HG03354 (cell line): ENCODE data around the gene KCNMA1.

Experiments used
- ATAC-seq: cut with Tn5 transposase; IDR thresholded peaks from one replicate; pipeline ENCODE4 v1.9.1; 2021; ENCODE audit warnings: mild to moderate bottlenecking; ENCODE audit not compliant: unreplicated experiment, poor library complexity, severe bottlenecking

KCNMA1 gene

DNA sequence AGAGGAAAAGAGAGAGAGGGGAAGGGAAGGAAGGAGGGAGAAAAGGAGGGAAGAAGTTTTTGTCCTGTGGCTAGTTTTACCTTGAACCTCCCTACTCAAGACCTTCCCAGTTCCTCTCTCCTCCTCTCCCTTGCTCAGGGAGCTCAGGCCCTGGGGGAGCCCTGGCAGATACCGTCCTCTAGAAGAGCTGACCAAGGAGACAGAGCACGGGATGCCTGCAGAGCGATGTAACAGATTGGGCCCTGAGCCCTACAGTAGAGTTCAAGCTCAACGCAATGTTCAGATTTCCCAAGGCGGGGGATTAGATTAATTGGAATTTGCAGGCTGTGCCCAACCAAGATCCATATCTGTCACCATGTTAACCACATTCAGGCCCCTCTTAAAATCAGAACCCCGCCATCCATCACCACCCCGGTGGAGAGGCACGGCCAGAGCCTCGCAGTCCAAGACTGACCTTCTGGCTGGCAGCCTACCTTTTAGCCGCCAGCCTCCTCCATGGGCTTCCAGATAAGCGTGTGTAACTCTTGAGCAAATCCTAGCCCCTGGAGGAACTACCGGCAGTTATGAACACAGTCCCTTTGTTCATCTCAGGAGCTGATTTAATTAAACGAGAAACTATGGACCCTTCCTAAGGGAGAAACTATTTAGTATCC is 70.6 kb downstream of the KCNMA1 start:
- no peak for ATAC-seq

DNA sequence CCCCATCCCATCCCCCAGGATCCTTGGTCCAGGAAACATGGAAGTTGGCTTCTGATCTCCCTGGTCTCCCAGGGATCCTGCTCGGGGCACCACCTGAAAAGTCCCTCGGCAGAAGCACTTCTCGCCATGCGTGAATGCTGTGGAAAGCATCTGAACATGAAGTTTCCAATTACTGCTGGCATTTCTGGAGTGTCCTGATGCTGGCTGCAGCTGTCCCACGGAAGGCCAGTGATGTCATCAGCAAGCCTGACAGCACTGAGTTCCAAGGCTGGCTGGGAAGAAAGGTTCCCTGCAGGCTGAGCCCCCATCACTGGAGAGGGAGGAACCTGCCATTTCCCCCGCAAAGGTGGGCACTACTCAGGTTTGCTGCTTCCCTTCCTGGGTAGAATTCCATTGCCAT is 71.4 kb downstream of the KCNMA1 start:
- no peak for ATAC-seq

DNA sequence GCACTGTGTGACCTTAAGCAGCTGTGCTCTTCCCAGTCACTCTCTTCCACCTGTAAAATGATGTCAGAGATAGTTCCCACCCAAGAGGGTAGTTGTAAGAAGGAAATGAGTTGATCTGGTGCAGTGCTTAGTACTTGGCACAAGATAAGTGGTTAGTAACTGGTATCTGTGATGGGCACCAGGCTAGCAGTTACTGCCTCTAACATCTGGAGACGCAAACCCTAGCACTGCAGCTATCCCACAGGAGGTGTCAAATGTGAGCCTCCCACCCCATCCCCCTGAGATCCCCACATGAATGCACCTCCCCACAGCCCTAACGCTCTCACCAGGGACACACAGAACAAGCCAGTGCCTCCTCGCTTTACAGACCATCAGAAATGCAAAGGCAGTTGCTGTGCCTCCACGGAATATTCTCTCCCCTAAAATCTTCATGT is 72.0 kb downstream of the KCNMA1 start:
- no peak for ATAC-seq

DNA sequence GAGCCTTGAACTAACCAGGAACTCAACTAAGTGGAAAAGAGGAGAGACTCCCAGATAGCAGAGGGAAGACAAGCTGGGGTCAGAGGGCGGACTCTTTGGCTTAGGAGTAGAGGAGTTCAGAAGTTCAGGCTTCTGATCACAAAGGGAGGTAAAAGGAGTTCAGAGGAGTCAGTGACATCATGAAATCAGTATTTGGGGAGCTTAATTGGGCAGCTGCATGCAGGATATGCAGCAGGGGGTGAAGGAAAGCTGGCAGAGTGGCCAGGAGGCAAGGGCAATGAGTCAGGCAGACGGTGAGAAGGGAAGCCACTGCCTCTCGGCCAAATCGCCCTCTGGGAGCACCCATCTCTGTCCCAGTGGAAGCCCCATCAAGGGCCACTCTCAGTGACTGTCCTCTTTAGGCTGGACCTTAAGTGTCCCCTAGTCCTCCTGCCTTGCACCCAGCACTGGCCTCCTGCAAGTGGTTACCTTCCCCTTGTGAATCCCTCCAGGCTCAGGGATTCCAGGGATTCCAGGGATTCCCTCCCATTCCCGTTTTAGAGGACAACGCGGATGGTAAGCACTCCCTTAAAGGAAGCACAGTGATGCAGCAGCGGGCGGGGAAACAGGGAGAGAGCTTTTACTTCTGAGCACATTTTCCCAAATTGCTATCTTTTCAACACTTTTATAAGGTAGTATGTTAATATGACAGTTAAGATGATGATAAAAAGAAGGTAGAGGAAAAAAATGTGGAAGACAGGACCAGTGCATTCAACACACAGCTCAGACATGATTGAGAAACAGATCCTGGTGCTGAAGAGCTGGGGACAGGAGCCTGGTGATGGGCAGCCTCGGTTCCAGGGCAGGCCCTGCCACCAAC is 72.6 kb downstream of the KCNMA1 start:
- no peak for ATAC-seq

DNA sequence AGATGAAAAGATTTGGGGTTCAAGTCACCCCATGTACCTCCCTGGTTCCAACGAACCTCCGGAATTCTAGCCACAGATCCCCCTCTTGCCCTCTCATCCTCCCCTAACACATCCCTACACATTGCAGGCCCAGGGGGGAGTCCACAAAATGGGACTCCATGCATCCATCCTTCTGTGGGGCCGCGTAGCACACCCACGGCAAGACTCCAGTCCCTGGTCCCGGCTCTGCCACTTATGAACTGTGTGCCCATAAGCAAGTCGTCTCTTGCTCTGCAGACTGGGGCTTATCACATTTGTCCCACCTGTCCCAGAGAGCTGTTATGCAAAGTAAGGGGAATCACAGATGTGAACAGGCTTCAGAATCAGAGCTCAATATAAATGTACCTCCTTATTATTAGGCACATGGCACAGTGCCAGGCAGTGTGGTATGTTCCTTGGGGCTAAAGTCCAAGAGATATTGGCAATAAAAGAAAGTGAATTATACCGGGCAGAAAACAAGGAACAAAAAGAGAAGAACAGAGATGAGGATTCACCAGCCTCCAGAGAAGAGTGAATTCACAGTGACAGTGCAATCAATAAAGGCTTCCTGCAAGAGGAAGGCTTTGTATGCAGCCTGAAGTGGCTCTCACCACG is 73.9 kb downstream of the KCNMA1 start:
- ATAC-seq, result no peak

DNA sequence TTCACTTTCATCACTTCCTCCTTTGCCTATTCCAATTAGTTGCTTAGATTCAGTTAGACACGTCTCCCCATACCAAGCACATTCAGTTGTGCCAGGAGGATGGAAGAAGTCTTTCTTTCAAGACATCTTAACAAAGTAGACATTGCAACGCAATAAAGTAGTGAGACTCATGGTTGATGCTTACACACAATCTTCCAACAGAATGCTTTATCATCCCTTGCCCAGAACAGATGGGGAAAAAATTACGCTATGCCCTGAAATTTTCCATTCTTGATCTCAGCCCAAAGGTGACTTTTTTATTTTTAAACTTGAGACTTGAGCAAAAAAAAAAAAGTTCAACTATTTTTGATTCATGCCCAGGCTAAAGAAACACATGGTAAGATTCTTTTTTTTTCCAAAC is 74.9 kb downstream of the KCNMA1 start:
- no peak for ATAC-seq

DNA sequence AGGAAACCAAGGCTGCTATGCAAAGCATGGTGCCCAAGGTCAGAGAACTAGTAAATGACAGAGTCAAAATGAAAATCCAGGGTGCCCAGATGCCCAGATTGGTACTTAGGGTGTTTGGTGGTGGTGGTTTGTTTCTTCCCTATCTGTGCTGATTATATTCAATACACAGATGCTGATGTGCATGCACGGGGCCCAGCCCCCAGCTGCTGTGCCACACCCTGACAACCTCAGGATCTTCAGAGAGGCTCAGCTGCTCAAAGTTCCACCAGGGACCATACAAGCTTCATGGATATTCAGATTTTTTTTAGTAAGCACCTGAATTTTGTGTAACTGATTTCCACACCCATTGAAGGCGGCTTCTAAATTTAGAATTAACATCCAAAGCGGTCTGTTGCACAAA is 75.6 kb downstream of the KCNMA1 start:
- no peak for ATAC-seq

DNA sequence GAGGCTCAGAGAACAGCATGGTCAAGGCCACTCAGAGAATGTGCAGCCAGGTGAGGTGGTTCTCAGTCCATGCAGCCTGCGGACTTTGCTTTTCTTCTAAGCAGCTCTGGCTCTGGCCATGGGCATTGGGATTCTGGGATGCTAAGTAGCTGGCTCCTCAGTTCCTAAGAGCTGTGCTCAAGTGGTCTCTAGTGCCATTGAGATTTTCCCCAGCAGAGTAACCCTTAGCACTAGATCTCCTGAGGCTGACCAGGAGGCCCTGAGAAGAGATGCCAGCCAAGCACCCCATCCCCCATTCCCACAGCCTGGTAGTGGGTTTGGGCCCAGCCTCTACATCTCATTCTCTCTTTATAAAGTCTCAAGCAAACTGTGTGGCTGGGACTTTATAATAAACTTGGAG is 77.1 kb downstream of the KCNMA1 start:
- ATAC-seq, result no peak

DNA sequence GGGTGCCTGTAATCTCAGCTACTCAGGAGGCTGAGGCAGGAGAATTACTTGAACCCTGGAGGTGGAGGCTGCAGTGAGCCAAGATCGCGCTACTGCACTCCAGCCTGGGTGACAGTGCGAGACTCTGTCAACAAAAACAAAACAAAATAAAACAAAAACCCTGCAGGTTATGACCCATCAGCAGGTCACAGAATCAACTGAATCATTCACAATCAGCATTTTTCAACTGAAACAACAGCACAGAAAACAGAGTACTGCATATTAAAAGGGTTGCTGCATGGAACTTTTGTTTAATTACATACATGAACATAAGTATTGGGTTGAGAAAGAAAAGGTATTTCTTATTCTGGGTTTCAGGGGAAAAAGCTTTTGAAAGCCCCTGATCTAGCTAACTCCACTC is 77.6 kb downstream of the KCNMA1 start:
- ATAC-seq, result no peak

DNA sequence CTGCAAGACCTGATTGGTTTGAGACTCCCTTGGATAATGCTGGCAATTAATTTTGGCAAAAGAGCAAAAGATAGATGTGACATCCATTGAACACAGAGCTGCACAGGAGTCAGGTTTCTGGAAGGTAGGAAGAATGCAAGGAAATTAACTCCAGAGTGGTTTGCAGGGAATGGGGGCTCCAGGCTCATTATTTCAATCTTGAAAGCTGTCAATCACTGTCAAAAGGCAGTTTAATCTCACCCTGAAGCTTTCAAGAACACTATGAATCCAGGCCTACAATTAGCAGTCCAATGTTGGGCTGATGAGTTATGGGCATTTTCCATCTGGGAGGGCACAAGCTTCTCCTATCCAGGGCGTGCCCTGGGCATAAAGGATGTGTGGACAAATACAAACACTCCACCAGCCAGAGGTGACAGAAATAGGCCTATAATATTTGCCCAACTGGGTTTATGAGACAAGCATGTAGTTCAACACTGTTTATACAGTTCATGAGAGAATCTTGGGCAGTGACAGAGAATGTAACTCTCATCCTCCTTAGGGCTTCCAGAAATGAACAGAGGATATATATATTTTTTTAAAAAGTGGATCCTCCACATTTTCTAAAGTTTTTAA is 80.5 kb downstream of the KCNMA1 start:
- ATAC-seq, result no peak

DNA sequence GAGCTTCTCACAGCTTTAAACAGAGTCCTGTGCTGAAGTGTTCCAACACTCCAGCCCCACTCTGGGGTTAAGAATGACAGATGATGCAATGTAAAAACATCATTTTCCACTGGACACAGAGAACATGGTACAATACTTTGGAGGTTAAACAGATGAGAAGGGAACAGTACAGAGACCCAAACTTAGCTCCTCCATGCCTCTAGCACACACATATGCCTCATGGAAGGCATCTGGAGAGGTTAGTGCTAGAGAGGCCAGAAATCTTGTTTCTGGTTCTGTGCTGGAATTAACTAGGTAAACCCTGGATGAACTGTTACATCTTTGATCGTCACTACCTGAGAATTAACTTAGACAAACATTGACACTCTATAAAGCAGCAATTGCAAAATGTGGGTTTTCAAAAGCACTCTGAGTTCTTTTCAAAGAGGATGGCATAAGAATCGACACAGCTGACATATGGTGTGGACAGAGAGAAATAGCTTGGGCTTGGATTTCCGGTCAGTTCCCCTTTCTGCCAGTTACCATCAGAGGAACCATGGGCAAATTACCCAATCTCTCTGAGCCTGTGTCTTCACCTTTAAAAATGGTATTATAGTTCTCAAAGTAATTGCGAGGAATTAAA is 81.9 kb downstream of the KCNMA1 start:
- ATAC-seq, result no peak

DNA sequence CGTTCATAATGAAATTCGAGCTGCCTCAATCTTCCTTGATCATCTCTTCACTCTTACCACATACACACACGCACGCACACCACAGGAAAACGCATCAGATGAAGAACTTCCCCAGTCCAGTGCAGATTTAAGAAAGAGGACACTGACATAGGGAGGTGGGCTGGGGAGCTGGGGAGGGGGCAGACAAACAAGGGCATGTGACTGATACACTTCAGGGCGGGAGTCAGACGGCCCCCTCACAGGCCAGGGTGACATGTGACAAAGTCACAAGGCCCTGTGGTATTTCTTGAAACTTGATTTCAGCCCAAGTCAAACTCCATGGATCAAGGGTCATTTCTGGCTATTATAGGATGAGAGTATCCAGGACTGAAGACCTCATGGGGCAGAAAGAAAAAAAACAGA is 82.6 kb downstream of the KCNMA1 start:
- ATAC-seq, result no peak

DNA sequence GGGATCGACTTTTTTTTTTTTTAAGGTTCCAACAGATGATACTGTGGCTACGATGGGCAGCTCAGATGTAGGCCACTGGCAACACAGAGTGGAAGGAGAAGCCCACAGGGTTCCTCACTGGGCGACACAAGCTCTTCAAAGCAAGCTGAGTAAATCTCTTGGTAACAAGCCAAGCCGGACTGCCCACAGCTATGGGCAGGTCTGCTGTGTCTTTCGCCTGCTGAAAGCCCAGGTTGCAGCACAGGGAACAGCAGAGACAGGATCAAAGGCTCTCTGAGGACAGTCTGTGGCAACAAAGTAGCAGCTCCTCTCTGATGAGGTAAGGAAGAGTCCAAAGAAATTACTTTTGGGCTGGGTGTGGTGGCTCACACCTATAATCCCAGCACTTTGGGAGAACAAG is 83.6 kb downstream of the KCNMA1 start:
- no peak for ATAC-seq

DNA sequence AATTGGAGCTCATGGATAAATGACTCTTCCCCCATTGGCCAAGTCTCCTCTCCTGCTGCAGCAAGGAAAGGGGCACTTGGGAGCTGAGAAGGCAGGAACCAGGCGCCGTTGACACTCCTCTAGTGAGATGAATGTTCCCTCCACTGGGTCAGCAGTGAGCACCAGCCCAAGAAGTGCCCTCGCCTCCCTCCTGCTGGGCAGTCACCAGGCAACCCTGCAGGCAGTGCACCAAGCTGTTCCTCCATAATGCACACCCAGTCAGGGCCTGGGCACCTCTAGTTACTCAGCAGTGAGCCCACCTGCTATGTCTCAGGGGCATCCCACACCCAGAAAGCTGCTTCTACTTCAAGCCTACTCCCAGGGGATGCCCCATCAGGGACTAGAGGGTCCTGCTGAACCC is 84.3 kb downstream of the KCNMA1 start:
- no peak for ATAC-seq

DNA sequence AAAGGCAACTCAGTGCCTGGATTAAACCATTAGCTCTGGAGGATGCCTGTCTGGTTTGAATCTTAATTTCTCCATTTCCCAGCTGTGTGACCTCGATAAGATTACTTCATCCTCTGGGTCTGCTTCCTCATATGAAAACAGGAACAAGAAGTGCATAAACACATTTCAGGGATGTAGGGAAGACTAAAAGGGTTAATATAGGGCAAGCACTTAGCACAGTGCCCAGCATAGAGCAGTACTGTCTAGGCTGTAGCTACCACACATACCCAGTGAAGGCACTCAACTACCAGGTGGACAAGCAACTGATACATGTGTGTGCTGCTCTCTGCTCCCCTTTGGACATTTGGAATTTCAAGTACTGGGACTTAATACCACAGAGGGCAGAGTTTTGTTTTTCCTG is 85.4 kb downstream of the KCNMA1 start:
- no peak for ATAC-seq

DNA sequence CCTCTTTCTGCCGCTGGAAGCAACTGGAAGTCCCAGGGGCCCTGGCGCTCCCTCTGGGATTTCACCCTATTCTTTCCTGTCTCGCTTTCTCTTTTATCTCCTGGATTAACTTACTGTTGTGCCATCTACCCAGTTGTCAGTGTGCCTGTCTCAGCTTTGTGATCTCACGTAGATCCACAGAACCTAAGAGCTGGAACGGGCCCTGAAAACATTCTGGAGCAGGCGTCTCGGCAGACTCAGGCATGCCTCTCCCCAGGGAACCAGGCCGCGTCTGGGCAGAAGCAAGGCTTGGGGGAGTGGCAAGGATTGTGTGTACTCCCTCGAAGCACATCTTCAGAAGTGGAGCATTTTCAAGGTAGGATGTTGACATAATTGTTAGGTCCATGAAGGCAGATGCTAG is 87.2 kb downstream of the KCNMA1 start:
- ATAC-seq, result no peak

DNA sequence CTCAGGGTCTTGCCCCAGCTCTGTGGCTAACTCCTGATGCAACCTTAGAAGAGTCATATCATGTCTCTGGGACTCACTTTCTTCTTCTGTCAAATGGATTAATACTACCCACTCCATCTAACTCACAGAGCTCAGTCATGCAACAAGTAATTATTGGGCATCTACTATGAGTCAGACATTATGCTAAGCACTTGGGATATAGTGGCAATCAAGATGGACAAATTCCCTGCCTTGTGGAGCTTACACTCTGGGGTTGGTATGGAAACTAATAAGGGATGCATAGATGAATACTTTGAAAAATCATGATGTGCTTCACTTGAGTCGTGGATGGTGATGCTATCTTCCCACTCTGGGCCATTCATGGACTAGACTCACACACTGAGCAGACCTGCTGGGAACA is 88.9 kb downstream of the KCNMA1 start:
- ATAC-seq, result no peak

DNA sequence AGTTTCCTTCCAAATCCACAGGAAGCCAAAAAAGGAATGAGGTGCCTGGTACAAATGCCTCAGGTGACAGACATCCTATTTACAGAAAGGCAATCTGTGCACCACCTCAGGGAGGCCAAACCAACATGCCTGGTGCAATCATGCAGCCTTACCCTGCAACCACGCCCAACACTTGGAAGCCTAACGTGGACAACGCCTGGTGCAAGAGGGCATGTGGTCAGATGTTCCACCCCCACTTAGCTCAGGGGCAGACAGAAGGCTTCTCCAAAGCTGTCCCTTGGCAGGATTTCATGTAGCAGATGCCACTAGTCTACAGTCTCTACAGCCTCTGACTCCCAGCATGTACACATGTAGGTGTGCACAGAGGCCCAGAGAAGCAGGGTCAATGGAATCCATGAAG is 89.5 kb downstream of the KCNMA1 start:
- no peak for ATAC-seq

DNA sequence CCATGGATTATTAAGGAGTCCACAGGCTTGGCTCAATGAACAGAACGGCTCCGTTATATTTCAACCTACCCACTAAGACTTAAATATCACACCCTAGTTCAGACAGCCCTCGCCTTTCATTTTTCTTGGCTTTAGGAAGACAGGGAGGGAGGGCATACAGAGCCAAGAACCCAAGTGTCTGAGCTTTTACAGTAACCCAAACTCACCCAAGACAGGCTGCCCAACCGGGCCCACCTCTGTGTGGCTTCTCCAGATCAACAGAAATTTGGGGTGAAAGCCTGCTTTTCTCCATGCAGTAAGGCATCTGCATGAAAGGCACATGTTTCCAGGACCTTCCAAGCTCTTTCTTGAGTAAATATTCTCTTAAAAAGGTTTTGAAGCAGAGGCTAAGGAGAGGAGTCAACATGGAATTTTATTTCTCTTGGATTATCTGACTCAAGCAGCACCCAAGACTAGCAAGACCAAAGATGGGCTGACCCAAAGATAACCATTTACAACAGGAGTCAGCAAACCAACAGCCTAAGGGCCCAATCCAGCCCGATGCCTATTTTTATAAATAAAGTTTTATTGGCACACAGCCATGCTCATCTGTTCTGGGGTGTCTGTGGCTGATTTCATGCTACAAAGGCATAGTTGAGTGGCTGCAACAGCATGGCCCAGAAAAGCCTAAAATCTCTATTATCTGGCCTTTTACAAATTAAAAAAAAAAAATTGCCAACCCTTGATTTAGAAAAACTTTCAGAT is 90.1 kb downstream of the KCNMA1 start:
- ATAC-seq, result no peak
